A673 (cell line): ENCODE results near the gene SORL1. TPM values are rescaled to one million over a fixed set of nuclear protein-coding genes. Genes with fewer than 3 reads are reported as not detected.

ENCODE experiments used
- BruUV-seq: library from RNA; stranded (reverse); fragments of 400-500 nt; replicated peaks from 2 replicates; lab custom pipeline; 2021; lab: Mats Ljungman, UMichigan
- CTCF ChIA-PET: fragments of 300-600 bp; sonication (Branson Sonifier 250); formaldehyde crosslinking; loops from one replicate; lab custom pipeline; 2022; ENCODE audit warnings: antibody characterized with exemption; lab: Charles Lee
- POLR2A ChIA-PET: fragments of 300-600 bp; sonication (Branson Sonifier 250); formaldehyde crosslinking; loops from one replicate; lab custom pipeline; 2022; ENCODE audit warnings: antibody characterized with exemption; ENCODE audit not compliant: low non-redundant PET; lab: Charles Lee
- DNase-seq: peaks from one replicate; pipeline ENCODE4 v3.0.0-alpha.2; 2015; ENCODE audit warnings: low spot score
- H3K27ac ChIP-seq: fragments of 200-600 bp; sonication (generic); 2 replicates; pipeline ENCODE4 v1.5.1; 2016; ENCODE audit warnings: mixed run types, low read depth, mild to moderate bottlenecking, mixed read lengths, antibody characterized with exemption, low read length; ENCODE audit not compliant: poor library complexity, severe bottlenecking
- H3K27me3 ChIP-seq: fragments of 200-600 bp; sonication (generic); replicated peaks from 2 replicates; pipeline ENCODE4 v1.6.1; 2017; ENCODE audit warnings: mixed run types, low read depth, mild to moderate bottlenecking, mixed read lengths, antibody characterized with exemption, low read length; ENCODE audit not compliant: insufficient read depth, poor library complexity
- H3K36me3 ChIP-seq: fragments of 200-600 bp; sonication (generic); 2 replicates; pipeline ENCODE4 v1.6.1; 2016; ENCODE audit warnings: mixed run types, mild to moderate bottlenecking, mixed read lengths, antibody characterized with exemption, low read length; ENCODE audit not compliant: insufficient read depth, poor library complexity, severe bottlenecking
- H3K4me1 ChIP-seq: fragments of 200-600 bp; sonication (generic); 2 replicates; pipeline ENCODE4 v1.6.1; 2017; ENCODE audit warnings: mixed run types, mild to moderate bottlenecking, mixed read lengths, antibody characterized with exemption, low read length; ENCODE audit not compliant: insufficient read depth, poor library complexity, severe bottlenecking
- H3K4me3 ChIP-seq: fragments of 200-600 bp; sonication (generic); 2 replicates; pipeline ENCODE4 v1.5.1; 2016; ENCODE audit warnings: low read depth, mixed run types, mild to moderate bottlenecking, mixed read lengths, low read length; ENCODE audit not compliant: poor library complexity, severe bottlenecking
- H3K9me3 ChIP-seq: fragments of 200-600 bp; sonication (generic); 2 replicates; pipeline ENCODE4 v1.6.1; 2016; ENCODE audit warnings: mixed run types, low read depth, mild to moderate bottlenecking, mixed read lengths, antibody characterized with exemption, low read length; ENCODE audit not compliant: poor library complexity, severe bottlenecking
- CTCF ChIP-seq: fragments of 300-800, 200-600 bp; sonication (generic); conservative IDR thresholded peaks from 2 replicates; pipeline ENCODE4 v1.5.1; 2017; ENCODE audit warnings: low read depth, mild to moderate bottlenecking, antibody characterized with exemption, low read length, moderate library complexity, mixed read lengths
- EZH2 ChIP-seq: fragments of 200-600 bp; sonication (generic); IDR thresholded peaks from 2 replicates; pipeline ENCODE4 v1.6.1; 2017; ENCODE audit warnings: borderline replicate concordance, low read depth, mild to moderate bottlenecking, mixed read lengths, antibody characterized with exemption, low read length; ENCODE audit not compliant: poor library complexity, severe bottlenecking
- intact Hi-C: fragments of 100-400 bp; cut with micrococcal nuclease; formaldehyde crosslinking; loops from one replicate; pipeline ENCODE4 v1.10.0; 2022; ENCODE audit not compliant: unreplicated experiment
- total RNA-seq: library from RNA; stranded (reverse); gene quantifications from 2 replicates; pipeline ENCODE4 v1.2.3, GENCODE V29; 2021

The SORL1 gene
- total RNA-seq, 1 experiment from 2014 or later = 0.95 TPM

GRCh38 chr11:121540627-121541026, 88.5 kb downstream of the SORL1 start:
- ChIA-PET CTCF (no interaction called here), POLR2A (interaction anchor here (0.6 kb wide), 1 partner anchor 229 kb away, joined by 4 read pairs; no protein-coding TSS in a partner anchor)
- no peak overlapping the region for H3K27ac ChIP-seq
- no peak overlapping the region for H3K4me3 ChIP-seq
- TF ChIP-seq CTCF (no peak), EZH2 (no peak)
- no peaks in the 10 kb centered on the region for H3K4me1 ChIP-seq
- peaks cover 40% of the 10 kb centered on the region for H3K27me3 ChIP-seq
- intact Hi-C loops = no loop called here
- H3K36me3 ChIP-seq = no peaks in the 10 kb centered on the region
- BruUV-seq = no TSS peak
- DNase-seq = peak; percentile 32
- no peaks in the 10 kb centered on the region for H3K9me3 ChIP-seq

GRCh38 chr11:121543836-121544380, 91.8 kb downstream of the SORL1 start:
- no peak overlapping the region for H3K4me3 ChIP-seq
- no peaks in the 10 kb centered on the region for H3K36me3 ChIP-seq
- no peak overlapping the region for H3K27ac ChIP-seq
- TF ChIP-seq CTCF (no peak), EZH2 (no peak)
- intact Hi-C loops = no loop called here
- CTCF ChIA-PET = no interaction called here
- H3K4me1 ChIP-seq = no peaks in the 10 kb centered on the region
- H3K27me3 ChIP-seq = peaks cover 15% of the 10 kb centered on the region
- no peaks in the 10 kb centered on the region for H3K9me3 ChIP-seq
- no TSS peak for BruUV-seq
- DNase-seq = no peak
- POLR2A ChIA-PET = no interaction called here

GRCh38 chr11:121544956-121545355, 92.8 kb downstream of the SORL1 start:
- no peak for DNase-seq
- TF ChIP-seq CTCF (no peak), EZH2 (no peak)
- Histone ChIP-seq H3K27me3 (peaks cover 5% of the 10 kb centered on the region), H3K27ac (no peak overlapping the region), H3K4me3 (no peak overlapping the region), H3K36me3 (no peaks in the 10 kb centered on the region), H3K9me3 (no peaks in the 10 kb centered on the region), H3K4me1 (no peaks in the 10 kb centered on the region)
- ChIA-PET POLR2A (no interaction called here), CTCF (no interaction called here)
- no TSS peak for BruUV-seq
- intact Hi-C loops = no loop called here
